GM19468 (cell line): ENCODE results near the gene TRAF1.

Experiments used
- ATAC-seq: cut with Tn5 transposase; IDR thresholded peaks from one replicate; pipeline ENCODE4 v1.9.1; 2021; ENCODE audit warnings: mild to moderate bottlenecking, moderate library complexity, moderate number of reproducible peaks; ENCODE audit not compliant: unreplicated experiment; ENCODE audit errors: extremely low read depth

TRAF1 gene

DNA sequence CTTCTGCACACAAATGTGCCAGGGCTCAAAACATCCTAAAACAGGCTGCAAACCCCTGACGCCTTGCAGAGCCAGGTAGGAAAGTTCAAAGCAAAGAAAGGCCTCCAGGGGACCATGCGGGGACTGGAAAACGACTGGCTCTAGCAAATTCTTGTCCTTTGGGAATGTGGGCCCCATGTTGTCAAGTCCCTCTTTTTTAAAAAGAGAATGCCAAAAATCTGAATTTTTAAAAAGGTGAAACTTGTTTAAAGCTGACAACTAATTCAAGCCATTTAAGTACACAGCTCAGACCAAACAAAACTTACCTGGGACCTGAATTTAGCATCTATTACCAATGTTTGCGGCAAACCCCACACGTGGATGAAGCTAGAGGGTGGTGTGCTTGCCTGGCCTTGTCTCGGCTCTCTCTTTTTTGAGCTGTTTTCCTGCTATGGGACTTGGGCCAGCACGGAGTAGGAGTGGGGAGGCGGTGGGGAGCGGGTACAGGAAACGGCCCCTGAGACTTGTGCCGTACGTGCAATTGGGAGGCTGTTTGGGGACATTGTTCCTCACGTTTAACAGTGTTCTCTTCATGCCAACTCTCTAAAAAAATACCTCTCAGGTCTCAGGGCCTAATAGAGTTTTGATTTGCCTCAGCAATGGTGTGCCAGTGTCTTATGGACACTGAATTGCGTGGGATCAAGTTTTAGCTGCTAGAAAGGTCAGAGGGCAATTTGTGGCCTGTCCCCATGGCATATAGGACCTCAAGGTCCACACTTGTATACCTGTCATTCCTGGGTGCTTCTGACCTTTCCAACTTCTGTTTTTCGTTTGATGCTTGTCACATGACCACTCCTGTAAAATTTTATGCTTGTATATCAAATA, 34.5 kb downstream of the TRAF1 start:
- peak; percentile 4 for ATAC-seq

DNA sequence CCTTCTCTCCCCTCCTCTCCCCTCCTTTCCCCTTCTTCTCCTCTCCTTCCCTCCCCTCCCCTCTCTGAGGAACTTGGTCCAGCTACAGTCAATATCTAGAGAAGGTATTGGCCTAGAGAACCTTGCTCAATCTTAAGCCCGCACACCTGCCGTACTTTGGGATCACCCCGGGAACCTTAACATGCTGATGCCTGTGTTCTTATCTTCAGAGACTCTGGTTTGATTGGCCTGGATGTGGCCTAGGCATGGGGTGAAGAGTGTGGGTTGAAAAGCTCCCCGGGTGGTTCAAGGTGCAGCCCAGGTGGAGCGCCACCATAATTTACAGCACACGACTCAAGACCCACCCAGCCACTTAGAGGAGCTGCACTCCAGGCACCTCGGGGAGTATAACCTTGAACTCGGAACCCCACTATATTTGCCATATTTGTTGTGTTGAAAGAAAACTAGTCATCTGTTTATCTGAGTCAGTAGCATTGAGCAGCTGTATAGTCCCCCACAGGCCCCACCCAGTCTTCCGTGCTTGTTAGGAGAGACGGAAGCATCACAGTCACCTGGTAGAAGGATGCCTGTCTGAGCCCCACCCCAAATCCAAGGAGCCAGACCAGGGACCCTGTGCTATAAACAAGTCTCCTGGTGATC, 35.2 kb downstream of the TRAF1 start:
- ATAC-seq: no peak

DNA sequence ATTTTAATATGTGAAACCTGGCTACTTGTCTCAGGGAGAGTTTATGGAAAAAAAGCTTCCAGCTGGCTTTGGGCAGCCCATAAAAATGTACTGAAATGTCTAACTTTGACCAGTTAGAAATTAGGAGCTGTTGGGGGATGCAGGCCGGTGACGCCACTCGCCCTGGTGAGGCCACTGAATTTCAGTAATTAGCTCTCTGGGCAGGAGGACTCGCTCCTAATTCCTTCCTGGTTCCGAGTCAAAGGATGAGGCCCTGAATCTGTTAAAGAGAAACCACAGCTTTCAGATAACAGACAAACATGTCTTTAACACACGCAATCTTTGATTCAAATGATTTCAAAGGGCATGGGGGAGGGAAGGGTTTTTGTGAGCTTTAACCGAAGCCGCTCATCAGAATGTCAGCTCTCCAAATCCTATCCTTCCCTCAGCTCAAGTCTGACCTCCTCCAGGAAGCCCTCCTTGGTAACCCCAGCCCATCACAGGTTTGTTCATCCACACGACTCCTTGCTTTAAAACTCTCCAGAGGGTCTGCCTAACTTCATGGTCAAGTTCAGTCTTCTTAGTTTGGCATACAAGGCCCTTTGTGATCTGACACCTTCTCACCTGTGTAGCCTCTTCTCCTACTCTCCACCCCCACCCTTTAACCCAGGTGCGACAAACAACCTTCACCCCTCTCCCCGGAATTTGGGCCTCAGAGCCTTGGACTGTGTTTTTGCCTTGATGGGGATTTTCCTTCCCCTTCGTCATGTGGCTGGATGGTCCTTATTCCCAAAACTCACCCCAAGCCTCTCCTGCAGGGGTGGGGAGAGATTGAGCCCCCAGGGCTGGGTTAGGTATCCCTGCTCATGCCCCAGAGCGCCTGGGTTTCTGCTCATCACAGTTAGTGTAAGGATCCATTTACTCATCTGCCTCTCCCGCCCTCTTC, 36.0 kb downstream of the TRAF1 start:
- no peak for ATAC-seq

DNA sequence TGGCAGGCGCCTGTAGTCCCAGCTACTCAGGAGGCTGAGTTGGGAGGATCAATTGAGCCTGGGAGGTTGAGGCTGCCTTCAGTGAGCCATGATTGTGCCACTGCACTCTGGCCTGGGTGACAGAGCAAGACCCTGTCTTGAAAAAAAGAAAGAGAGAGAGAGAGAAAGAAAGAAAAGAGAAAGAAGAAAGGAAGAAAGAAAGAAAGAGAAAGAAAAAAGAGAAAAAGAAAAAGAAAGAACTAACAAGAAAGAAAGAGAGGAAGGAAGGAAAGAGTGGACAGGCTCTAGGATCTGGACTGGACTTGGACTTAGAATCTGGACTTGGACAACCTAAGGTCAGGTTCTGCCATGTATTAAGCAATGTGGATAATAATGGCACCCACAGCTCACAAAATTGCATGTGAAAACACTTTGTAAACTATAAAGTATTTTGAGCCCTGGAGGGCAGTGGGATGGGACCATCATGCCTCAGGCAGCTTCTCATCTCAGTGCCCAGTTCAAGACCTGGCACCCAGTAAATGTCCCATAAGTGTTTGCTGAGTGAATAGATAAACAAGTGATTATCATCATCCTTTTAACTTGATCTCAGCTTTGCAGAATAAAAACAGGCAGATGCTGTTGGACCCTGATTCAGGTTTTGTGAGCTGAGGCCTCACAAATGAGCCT, 36.9 kb downstream of the TRAF1 start:
- ATAC-seq: no peak

DNA sequence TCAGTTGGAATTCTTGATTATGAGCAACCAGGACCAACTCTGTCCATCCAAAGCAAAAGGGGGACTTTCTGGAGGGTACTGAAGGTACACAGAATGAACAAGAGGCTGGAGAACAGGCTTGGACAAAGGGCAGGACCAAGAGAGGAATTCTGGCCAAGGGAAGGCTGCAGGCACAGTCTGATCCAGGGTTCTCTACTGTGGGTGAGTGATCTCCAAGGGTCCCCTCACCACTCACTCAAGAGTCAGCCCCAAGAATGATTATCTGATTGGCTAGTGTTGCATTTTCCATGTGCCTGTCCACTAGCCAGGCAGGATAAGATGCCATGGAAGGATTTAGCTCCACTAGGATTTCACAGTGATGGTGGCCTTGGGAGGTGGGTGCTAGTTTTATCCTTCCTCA, 38.0 kb downstream of the TRAF1 start:
- ATAC-seq: no peak

DNA sequence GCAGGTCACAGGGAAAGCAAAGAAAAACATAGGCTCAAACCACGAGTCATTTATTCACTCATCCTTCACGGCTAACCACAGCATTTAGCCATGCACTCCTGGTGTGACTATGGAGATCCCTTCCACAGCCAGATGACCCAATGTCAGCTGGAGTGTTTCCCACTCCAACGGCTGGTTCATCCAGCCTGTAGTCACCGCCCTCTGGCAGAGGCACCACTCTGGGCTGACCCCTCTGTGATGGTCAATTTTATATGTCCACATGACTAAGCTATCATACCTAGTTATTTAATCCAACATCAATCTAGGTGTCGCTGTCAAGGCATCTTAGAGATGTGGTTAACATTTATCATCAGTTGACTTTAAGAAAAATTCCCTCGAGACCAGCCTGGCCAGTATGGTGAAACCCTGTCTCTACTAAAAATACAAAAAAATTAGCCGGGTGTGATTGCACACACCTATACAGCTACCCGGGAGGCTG, 40.1 kb downstream of the TRAF1 start:
- ATAC-seq: no peak

DNA sequence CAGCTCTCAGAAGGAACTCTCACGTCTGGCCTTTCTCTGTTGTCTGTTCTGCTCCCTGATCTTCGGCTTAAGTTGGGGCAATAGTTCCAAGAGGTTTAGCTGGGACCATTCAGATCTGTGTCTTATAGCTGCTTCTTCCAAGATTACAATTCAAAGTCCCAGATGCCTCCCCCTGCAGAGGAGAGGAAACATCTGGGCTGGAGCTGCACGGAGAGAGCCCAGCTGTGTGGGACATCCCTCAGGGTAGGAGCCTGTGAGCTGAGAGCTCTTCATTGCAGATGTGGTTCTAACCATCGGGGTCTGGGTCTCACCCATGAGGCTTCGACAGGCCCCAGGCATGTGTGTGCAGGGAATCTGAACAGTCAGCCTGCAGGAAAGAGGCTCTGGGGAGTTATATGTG, 40.6 kb downstream of the TRAF1 start:
- no peak for ATAC-seq

DNA sequence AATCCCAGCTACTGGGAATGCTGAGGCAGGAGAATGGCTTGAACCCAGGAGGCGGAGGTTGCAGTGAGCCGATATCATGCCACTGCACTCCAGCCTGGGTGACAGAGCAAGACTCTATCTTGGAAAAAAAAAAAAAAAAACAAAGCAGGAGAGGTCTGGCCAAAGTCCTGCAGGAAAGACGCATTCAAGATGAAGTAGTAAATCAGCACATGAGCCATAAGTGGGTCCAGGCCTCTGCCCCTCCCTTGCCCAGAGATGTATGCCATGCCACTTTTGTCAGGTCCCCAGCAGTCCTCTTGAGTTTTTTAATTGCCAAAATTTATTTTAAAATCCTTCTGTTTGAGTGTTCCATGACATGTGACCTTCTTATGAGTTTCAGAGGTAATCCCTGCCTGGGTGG, 41.1 kb downstream of the TRAF1 start:
- ATAC-seq: no peak

DNA sequence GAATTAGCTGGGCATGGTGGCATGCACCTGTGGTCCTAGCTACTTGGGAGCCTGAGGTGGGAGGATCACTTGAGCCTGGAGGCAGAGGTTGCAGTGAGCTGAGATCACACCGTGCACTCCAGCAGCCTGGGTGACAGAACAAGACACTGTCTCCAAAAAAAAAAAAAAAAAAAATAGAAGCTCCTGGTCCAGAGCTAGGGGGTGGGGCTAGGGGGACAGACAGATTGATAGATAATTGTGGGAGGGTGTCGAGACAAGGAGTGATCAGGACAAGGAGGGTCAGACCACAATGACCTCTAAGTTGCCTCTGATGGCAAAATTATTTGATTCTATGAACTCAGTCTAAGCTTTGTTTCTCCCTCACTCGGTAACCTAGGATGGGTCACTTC, 43.0 kb downstream of the TRAF1 start:
- ATAC-seq: no peak

DNA sequence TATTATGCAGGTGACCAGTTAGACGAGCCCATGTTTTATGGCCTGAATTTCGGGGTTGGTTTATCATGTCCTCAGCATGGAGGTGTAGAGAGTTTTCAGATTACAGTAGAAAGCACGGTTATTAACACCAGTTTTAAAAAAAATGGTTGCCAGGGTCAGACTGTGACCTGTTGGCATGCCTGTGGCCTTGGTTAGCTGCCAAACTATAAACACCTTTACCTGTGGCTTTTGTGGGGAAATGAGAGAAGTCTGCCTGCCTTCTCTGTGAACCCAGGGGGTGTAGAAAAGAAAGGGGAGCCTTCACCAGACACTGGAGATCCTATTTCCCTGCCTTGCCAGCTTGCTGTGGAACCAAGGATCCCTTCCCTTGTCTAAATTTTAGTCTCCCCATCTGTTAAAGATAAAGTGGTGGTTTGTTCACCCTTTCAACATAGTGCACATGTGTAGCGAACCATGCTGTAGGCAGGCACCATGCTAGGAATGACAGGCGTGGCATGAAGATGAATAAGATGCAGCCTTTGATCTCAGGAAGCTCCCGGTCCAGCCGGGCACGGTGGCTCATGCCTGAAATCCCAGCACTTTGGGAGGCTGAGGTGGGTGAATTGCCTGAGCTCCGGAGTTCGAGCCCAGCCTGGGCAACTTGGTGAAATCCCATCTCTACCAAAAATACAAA, 43.5 kb downstream of the TRAF1 start:
- no peak for ATAC-seq

DNA sequence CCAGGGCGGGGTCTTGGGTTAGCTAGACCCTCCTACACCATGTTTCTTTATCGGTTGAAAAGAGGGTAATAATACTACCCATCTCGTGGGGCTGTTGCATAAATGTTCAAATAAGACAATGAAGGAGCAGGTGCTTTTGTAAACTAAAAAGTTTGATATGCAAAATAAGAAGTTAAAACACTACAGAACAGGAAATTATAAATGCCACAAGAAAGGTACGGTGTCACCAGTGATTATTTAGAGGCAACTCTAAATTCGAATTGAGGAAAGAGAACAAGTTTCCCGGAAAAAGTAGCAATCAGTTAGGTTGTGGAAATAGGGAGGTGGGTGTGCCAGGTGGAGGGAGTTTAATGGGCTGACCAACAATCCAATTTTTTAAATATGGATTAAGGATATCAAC, 47.1 kb downstream of the TRAF1 start:
- ATAC-seq: no peak

DNA sequence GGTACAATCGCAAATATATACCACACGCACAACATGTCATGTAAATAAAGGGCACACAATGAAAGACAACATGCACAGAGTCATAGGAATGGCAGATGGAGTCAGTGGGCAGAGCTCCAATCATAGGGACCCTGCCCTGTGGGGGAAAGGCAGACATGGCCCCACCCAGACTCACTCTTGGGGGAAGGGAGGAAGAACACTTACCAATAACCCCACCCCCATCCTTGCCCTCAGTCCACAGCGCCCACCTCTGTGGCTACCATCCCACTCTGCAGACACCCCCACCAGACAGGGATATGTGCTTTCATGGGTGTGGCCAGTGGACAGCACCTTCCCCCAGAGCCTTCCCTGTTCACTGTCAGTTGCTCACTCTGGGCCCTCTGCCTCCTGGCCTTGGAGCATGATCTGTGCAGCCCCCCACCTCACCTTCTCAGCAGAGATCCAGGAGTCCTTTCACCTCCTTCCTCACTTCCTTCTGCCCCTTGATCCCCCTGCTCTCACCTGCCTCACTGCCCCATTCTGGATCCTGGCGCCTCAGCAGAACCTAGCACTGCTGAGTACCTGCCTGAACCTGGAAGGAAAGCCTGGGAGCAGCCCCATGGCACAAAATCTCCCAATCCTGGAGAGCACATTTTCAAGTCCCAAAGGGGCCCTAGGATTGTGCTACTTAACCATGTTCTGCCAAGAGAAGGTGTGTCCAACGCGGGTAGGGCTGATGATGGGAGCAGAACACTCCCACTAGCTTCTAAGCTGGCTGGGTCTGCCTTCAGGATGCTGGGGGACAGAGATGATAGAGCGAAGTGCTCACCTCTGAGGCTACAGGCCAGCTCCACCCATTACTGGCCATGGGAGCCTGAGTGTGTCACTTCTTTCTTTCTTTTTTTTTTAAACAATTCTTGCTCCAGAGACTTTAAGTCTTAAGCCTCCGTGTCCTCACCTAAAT, 48.1 kb downstream of the TRAF1 start:
- no peak for ATAC-seq

DNA sequence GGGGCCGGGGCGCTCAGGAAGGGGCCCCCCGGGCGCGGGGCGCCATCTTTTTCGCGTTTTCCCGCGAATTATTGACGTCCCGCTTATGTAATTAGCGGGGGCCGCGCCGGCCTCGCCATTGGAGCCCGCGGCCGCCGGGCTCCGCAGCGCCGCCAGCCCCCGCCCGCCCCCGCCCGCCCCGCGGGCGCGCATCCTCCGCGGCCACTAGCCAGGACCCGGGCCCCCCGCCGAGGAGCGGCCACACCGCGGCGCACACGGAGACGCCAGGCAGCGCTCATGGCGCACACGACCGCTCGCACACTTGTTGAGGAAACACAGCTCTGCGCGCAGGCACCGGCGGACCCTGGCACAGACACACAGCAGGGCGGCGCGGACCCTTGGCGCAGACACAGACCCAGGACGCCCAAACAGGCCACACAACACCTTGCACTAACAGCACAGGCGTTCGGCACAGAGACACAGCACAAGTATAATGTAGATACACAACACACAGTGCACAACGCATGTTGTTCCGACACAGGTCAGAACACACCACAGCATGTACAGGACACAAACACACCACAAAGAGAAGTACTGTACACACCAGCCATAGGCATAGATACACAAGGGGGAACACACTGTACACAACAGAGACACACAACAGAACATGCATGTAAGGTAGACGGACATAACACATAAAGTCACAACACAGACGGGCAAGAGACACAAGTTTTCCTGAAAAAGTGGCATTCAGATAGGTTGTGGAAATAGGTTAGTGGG, 49.1 kb downstream of the TRAF1 start:
- ATAC-seq: no peak

DNA sequence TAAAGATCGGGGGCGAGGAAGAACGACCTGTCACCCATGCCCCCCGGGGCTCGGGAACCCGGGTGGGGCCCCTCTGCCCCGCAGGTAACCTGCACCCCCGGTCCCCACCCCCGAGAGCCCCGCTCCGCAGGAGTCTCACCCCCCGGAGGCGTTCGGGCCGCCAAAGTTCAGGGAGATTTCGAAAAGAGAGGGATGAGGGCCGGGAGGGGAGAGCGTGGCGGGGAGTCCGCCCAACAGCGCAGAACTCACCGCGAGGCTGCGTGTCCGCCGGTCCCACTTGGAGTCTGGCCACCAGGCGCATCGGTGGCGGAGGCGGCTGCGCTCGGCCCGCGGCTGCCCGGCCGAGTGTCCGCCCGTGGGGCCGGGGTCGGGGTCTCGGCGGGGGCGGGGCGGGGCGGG, 49.8 kb downstream of the TRAF1 start, which contains the start of gene PHF19:
TSS of gene PHF19 (minus strand) at position 347 of the 399 bp plus-strand sequence. CDS start 2,447 bp downstream, outside the sequence.
- ATAC-seq: no peak

DNA sequence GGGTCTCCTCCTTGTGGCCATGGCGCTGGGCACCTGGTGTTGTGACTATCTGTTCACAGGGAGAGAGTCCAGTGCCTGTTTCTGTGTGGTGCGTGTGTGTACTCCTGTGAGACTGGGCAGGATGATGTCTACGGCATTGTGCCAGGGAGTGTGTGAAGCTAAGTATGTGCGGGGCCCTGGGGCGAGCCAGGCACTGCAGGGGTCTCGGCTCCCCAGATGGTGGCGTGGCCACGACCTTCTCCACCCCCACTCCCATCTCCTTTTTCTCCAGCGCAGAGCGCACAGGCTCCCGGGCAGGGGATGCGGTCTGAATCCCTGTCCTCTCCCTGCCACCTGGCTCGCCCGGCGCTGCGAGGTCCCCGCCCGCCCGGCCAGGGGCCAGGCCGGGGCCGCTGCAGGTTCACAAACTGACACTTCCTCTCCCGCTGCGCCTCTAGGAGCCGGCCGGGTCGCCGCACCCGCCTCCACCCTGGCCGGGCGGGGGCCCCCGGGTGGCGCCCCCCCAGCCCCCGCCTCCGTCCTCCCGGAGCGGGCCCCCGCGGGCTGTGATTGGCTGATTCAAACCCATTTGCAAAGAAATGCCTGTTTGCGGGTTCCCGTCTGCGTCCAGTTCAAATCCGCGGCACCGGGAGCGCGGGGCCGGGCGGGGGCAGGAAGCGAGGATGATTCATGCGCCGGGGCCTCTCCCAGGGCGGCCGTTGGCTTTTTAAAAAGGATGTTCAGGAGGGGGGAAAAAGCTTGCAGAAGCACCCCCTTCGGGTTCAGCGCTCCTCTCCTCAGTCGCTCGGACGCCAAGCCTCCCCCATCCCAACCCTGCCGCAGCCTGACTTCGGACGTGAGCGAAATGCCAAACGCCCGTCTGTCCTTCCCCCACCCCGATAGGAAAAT, 50.4 kb downstream of the TRAF1 start:
- ATAC-seq: peak; percentile 63

DNA sequence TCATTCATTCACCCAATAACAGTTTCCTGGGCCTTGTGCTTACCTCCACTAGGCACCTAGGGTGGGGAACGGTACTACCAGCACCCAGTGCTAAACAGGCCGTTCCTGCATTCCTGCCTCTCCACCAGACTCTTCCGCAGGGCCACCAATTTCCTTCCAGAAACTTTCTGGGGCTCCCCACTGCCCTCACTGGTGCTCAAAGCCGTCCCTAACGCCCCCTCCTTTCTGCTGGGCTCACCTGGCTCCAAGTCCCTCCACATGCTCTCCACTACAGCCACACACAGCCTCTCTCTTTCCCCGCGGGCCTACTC, 51.0 kb downstream of the TRAF1 start:
- no peak for ATAC-seq

DNA sequence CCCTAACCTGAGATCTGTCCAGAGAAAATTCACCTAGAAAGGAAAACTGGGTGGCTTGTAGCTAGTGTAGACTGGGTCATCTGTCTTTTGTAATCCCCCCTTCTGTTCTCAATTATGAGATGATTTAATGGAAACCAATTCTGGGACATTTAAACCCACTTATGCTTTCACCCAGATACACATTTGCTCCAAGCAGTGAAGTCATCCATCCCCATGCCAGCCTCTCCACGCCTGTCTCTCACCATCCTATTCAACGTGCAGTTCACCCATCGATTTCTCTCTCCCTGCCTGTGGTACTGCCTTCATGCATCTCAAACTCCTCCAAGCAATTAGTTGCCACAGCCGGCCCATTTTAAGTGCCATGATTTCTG, 51.4 kb downstream of the TRAF1 start:
- ATAC-seq: no peak
